Ovary (tissue), 3 donors: ENCODE data around the gene ARSG.

Experiments
- EP300 ChIP-seq: sonication (generic); formaldehyde crosslinking; IDR thresholded peaks from one replicate; pipeline ENCODE4 v1.6.1; 2017; ENCODE audit warnings: antibody characterized with exemption
- POLR2A ChIP-seq: fragments of 450-650 bp; IDR thresholded peaks from one replicate; pipeline ENCODE4 v1.6.1; 2017; ENCODE audit warnings: antibody characterized with exemption, mild to moderate bottlenecking, moderate library complexity
- TF ChIP-seq, protein P1 (sequence below), 3 donors: fragments of 450-650 bp in 2 of 3; fragments of 200-600 bp in 1 of 3; IDR thresholded peaks; one replicate each; pipeline versions ENCODE4 v1.5.1 to v1.8.0; 2016 to 2022; ENCODE audit warnings: antibody characterized with exemption in 3 of 3, mild to moderate bottlenecking in 1 of 3
- donor health status: DM: no; HTN: no; CAD: no.

DNA sequence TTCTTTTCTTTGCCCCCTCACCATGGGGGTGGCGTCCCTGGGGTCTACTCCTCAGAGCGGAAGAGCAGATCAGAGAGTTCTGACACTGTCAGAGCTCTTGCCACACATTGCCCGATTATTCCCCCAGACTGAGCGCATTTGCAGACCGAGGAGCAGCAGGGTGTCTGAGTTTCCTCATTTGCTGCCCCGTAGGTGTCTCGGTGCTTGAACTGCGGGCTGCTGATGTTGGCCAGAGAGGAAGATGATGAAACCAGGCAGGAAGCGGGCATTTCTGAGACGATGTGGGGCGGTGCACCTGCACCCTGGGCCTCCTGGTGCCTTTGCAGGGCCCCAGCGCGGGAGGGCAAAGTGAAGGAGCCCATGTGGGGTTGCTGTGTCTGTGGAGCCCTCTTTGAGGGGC, 55.2 kb downstream of the ARSG start:
- TF ChIP-seq, protein P1, sequence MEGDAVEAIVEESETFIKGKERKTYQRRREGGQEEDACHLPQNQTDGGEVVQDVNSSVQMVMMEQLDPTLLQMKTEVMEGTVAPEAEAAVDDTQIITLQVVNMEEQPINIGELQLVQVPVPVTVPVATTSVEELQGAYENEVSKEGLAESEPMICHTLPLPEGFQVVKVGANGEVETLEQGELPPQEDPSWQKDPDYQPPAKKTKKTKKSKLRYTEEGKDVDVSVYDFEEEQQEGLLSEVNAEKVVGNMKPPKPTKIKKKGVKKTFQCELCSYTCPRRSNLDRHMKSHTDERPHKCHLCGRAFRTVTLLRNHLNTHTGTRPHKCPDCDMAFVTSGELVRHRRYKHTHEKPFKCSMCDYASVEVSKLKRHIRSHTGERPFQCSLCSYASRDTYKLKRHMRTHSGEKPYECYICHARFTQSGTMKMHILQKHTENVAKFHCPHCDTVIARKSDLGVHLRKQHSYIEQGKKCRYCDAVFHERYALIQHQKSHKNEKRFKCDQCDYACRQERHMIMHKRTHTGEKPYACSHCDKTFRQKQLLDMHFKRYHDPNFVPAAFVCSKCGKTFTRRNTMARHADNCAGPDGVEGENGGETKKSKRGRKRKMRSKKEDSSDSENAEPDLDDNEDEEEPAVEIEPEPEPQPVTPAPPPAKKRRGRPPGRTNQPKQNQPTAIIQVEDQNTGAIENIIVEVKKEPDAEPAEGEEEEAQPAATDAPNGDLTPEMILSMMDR (IDR thresholded peaks at IDR 0.05) = no peak
- TF ChIP-seq EP300 (no peak), POLR2A (no peak)
